ENCODE data around the gene GPR35.

GPR35 gene

DNA sequence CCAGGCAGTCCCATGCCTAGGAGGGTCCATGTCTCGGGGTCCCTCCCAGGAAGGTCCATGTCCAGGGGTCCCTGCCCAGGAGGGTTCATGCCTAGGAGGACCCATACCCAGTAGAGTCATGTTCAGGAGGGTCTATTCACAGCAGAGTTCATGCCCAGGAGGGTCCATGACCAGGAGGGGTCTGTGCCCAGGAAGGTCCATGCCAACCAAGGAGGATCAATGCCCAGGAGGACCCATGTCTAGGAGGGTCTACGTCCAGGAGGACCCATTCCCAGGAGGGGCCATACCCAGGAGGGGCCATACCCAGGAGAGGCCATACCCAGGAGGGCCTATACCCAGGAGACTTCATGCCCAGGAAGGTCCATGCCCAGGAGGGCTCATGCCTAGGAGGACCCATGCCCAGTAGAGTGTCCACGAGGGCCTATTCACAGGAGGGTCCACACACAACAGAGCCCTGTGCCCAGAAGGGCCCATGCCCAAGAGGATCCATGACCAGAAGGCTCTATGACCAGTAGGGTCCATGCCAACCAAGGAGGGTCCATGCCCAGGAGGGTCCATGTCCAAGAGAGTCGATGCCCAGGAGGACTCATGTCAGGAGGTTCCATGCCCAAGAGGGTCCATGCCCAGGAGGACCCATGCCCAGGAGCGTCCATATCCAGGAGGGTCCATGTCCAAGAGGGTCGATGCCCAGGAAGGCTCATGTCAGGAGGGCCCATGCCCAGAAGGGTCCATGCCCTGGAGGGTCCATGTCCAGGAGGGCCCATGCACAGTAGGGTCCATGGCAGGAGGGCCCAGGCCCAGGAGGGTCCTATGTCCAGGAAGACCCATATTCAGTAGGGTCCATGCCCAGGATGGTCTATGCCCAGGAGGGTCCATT, 10.1 kb downstream of the GPR35 start:
- Histone ChIP-seq H3K27me3 (ENCODE audit: insufficient read depth, low read depth, severe bottlenecking) (peaks cover 26% of the 10 kb centered on the region), H3K36me3 (no peaks in the 10 kb centered on the region), H3K4me3 (ENCODE audit: low read depth, low read length) (no peak overlapping the region), H3K9me3 (ENCODE audit: severe bottlenecking) (peaks cover 19% of the 10 kb centered on the region), H3K27ac (no peak overlapping the region)
- TF ChIP-seq, protein P1, sequence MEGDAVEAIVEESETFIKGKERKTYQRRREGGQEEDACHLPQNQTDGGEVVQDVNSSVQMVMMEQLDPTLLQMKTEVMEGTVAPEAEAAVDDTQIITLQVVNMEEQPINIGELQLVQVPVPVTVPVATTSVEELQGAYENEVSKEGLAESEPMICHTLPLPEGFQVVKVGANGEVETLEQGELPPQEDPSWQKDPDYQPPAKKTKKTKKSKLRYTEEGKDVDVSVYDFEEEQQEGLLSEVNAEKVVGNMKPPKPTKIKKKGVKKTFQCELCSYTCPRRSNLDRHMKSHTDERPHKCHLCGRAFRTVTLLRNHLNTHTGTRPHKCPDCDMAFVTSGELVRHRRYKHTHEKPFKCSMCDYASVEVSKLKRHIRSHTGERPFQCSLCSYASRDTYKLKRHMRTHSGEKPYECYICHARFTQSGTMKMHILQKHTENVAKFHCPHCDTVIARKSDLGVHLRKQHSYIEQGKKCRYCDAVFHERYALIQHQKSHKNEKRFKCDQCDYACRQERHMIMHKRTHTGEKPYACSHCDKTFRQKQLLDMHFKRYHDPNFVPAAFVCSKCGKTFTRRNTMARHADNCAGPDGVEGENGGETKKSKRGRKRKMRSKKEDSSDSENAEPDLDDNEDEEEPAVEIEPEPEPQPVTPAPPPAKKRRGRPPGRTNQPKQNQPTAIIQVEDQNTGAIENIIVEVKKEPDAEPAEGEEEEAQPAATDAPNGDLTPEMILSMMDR (IDR thresholded peaks at IDR 0.05; ENCODE audit: low read depth, low read length): no peak
- no peak for DNase-seq

DNA sequence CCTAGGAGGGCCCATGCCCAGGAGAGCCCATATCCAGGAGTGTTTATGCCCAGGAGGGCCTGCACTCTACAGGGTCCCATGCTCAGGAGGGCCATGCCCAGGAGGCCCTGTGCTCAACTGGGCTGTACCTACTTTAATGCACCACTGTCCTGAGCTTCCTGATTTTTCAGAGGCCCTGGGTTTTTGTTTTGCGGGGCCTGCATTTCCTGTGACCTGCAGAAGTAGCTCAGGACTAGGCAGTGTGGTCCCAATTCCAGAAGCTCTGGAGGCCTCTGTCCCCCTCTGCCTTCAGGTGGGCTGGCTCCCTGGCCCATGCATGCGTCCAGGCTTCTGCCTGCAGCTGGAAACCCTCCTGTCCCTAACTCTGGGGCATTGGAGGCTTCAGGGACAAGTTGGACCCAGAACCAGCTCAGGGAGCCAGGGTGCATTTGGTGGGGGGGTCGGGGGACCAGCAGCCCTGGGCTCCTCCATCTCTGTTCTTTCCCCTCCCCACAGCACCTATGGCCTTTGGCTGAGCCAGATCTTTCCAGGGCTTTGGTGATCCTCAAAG, 10.8 kb downstream of the GPR35 start:
- Histone ChIP-seq H3K9me3 (ENCODE audit: severe bottlenecking) (peaks cover 19% of the 10 kb centered on the region), H3K27ac (no peak overlapping the region), H3K36me3 (no peaks in the 10 kb centered on the region), H3K4me3 (ENCODE audit: low read depth, low read length) (no peak overlapping the region), H3K27me3 (ENCODE audit: insufficient read depth, low read depth, severe bottlenecking) (peaks cover 26% of the 10 kb centered on the region)
- no peak for DNase-seq
- TF ChIP-seq, protein P1 (IDR thresholded peaks at IDR 0.05; ENCODE audit: low read depth, low read length): no peak

DNA sequence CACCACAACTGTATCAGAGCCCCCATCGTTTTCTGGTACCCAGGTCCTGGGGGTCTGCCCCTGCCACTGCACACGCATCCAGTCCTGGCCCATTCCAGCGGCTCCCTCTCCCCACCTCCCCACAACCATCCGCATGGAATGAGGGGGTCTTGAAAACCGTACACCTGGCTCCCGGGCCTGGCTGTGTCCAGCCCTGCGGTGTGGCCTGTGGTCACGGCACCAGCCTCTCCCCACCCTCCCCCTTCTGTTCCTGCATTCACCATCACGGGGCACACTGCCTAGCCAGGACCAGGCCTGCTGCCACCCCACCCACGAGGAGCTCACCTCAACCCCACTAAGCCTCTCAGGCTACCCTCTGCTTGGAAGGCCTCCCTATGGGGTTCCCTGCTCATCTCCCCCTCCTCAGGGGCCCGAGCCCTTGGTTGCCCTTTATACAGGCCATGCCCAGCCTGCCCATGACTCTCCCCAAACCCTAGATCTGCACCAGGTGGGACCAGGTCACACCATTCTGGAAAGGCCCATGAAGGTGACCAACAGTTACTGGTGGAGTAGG, 11.4 kb downstream of the GPR35 start:
- TF ChIP-seq, protein P1 (IDR thresholded peaks at IDR 0.05; ENCODE audit: low read depth, low read length): no peak
- Histone ChIP-seq H3K27me3 (ENCODE audit: insufficient read depth, low read depth, severe bottlenecking) (peaks cover 26% of the 10 kb centered on the region), H3K9me3 (ENCODE audit: severe bottlenecking) (peaks cover 19% of the 10 kb centered on the region), H3K4me3 (ENCODE audit: low read depth, low read length) (no peak overlapping the region), H3K27ac (no peak overlapping the region), H3K36me3 (no peaks in the 10 kb centered on the region)
- DNase-seq: no peak

DNA sequence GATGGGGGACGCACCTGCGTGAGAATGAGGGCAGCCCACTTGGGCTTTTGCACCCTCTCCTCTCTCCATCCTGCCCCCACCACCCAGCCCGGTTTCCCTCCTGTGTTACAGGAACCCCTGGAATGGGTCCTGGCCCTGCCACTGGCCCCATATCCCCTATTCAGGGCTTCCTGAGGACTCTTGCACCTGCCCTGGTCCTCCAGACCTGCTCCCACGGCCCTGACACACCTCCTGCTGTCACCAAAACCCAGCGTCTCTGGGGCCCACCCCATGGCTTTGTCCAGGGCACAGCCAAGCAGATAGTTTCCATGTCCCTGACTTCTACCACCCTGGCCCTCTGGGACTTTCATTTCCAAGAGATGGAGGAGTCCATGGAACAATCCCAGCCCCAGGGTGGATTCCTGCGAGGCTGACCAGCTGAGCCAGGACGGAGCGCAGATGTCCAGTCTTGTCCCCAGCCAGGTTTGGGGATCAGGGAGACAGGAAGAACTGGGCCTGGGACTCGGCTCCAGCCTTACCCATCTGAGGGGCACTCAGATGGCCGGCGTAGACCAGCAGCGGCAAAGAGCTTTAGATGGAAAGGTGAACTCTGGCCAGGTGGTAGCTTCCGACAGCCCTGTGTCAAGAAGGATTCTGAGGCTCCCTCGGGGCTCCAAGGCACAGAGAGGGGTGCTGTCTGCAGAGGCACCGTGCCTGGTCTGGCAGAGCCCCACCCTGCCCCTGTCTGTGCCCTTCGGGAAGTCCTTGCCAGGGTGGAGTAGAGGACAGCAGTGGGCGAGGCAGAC, 12.0 kb downstream of the GPR35 start:
- H3K9me3 ChIP-seq (ENCODE audit: severe bottlenecking): peaks cover 19% of the 10 kb centered on the region
- H3K27me3 ChIP-seq (ENCODE audit: insufficient read depth, low read depth, severe bottlenecking): peaks cover 26% of the 10 kb centered on the region
- H3K36me3 ChIP-seq: no peaks in the 10 kb centered on the region
- TF ChIP-seq, protein P1 (IDR thresholded peaks at IDR 0.05; ENCODE audit: low read depth, low read length): no peak
- H3K27ac ChIP-seq: no peak overlapping the region
- no peak overlapping the region for H3K4me3 ChIP-seq (ENCODE audit: low read depth, low read length)
- DNase-seq: no peak

DNA sequence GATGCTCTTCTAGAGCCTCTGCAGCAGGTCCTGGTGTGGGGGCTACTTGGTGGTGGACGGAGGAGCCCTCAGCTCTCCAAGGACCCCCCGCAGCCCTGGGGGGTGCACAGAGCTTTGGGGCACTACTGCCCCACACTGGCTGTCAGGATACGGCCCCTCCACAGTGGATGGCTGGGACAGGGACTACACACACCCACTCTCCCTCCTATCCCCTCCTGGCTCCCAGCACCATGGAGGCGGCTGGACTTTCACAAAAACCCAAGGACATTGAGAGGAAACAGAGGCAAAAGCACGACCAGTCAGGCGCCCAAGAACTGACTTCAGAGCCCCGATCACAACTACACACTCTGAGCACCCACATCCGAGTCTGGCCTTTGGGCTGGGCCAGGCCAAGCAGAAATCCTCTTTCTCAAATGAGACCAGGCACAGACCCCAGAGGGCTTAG, 12.6 kb downstream of the GPR35 start:
- DNase-seq: no peak
- TF ChIP-seq, protein P1 (IDR thresholded peaks at IDR 0.05; ENCODE audit: low read depth, low read length): no peak
- Histone ChIP-seq H3K36me3 (no peaks in the 10 kb centered on the region), H3K4me3 (ENCODE audit: low read depth, low read length) (no peak overlapping the region), H3K27me3 (ENCODE audit: insufficient read depth, low read depth, severe bottlenecking) (peaks cover 26% of the 10 kb centered on the region), H3K9me3 (ENCODE audit: severe bottlenecking) (peaks cover 16% of the 10 kb centered on the region), H3K27ac (no peak overlapping the region)

All from WERI-Rb-1 (cell line).